Trophoblast cell (in vitro differentiated cells and primary cell): ENCODE measurements around the gene MTRF1.

Source experiments
- DNase-seq, 2 donors: peaks; one replicate each; pipeline ENCODE4 v3.0.0-alpha.2; 2016
- H2AFZ ChIP-seq: 2 replicates; pipeline ENCODE4 v1.6.1; 2013; ENCODE audit warnings: low read length, moderate library complexity, mild to moderate bottlenecking; ENCODE audit not compliant: insufficient read depth, poor library complexity
- H2AK5ac ChIP-seq: 2 replicates; pipeline ENCODE4 v1.6.1; 2013; ENCODE audit warnings: mild to moderate bottlenecking, low read length
- H2BK120ac ChIP-seq: 2 replicates; pipeline ENCODE4 v1.6.1; 2013; ENCODE audit warnings: low read length, mild to moderate bottlenecking, moderate library complexity; ENCODE audit not compliant: insufficient read depth, poor library complexity
- H2BK12ac ChIP-seq: 2 replicates; pipeline ENCODE4 v1.6.1; 2013; ENCODE audit warnings: mild to moderate bottlenecking, low read length, moderate library complexity
- H2BK5ac ChIP-seq: 2 replicates; pipeline ENCODE4 v1.6.1; 2013; ENCODE audit warnings: low read length, low read depth, moderate library complexity, mild to moderate bottlenecking; ENCODE audit not compliant: poor library complexity
- H3K14ac ChIP-seq: 2 replicates; pipeline ENCODE4 v1.6.1; 2013; ENCODE audit warnings: mild to moderate bottlenecking, low read length
- H3K18ac ChIP-seq: 2 replicates; pipeline ENCODE4 v1.6.1; 2013; ENCODE audit warnings: mild to moderate bottlenecking, low read length
- H3K23ac ChIP-seq: 2 replicates; pipeline ENCODE4 v1.6.1; 2013; ENCODE audit warnings: low read length
- H3K27ac ChIP-seq: 2 replicates; pipeline ENCODE4 v1.5.1; 2013; ENCODE audit warnings: low read depth, mild to moderate bottlenecking, inconsistent platforms, low read length, moderate library complexity
- H3K27me3 ChIP-seq: 2 replicates; pipeline ENCODE4 v1.6.1; 2013; ENCODE audit warnings: inconsistent platforms, mild to moderate bottlenecking, low read length, moderate library complexity; ENCODE audit not compliant: insufficient read depth
- H3K36me3 ChIP-seq, 2 experiments: 1 replicate in 1 of 2; 2 replicates in 1 of 2; pipeline ENCODE4 v1.6.1; 2013; ENCODE audit warnings: low read length in 2 of 2, mild to moderate bottlenecking in 2 of 2, moderate library complexity in 1 of 2; ENCODE audit not compliant: insufficient read depth in 2 of 2, control insufficient read depth in 1 of 2
- H3K4ac ChIP-seq: 2 replicates; pipeline ENCODE4 v1.6.1; 2013; ENCODE audit warnings: low read depth, mild to moderate bottlenecking, low read length, moderate library complexity
- H3K4me1 ChIP-seq, 2 experiments: 1 replicate in 1 of 2; 2 replicates in 1 of 2; pipeline ENCODE4 v1.6.1; 2013; ENCODE audit warnings: low read length in 2 of 2, mild to moderate bottlenecking in 2 of 2, moderate library complexity in 1 of 2; ENCODE audit not compliant: insufficient read depth in 2 of 2, control insufficient read depth in 1 of 2
- H3K4me2 ChIP-seq: 2 replicates; pipeline ENCODE4 v1.6.1; 2013; ENCODE audit warnings: inconsistent platforms, mild to moderate bottlenecking, low read length, moderate library complexity
- H3K4me3 ChIP-seq: 2 replicates; pipeline ENCODE4 v1.5.1; 2013; ENCODE audit warnings: mild to moderate bottlenecking, low read depth, low read length, inconsistent platforms
- H3K79me1 ChIP-seq: one replicate; pipeline ENCODE4 v1.6.1; 2013; ENCODE audit warnings: low read length
- H3K79me2 ChIP-seq: 2 replicates; pipeline ENCODE4 v1.6.1; 2013; ENCODE audit warnings: low read length, mild to moderate bottlenecking; ENCODE audit not compliant: control insufficient read depth, insufficient read depth, poor library complexity
- H3K9ac ChIP-seq: 2 replicates; pipeline ENCODE4 v1.6.1; 2013; ENCODE audit warnings: mild to moderate bottlenecking, low read length
- H3K9me3 ChIP-seq: 2 replicates; pipeline ENCODE4 v1.6.1; 2013; ENCODE audit warnings: low read depth, mild to moderate bottlenecking, control low read depth, inconsistent platforms, low read length; ENCODE audit not compliant: insufficient read depth
- H4K12ac ChIP-seq: 2 replicates; pipeline ENCODE4 v1.6.1; 2013; ENCODE audit warnings: low read depth, mild to moderate bottlenecking, low read length, moderate library complexity
- H4K8ac ChIP-seq: 2 replicates; pipeline ENCODE4 v1.6.1; 2013; ENCODE audit warnings: low read depth, mild to moderate bottlenecking, low read length, moderate library complexity
- H4K91ac ChIP-seq: one replicate; pipeline ENCODE4 v1.6.1; 2013; ENCODE audit warnings: low read depth, mild to moderate bottlenecking, low read length, moderate library complexity
- WGBS: extraction: QIAGEN DNeasy Blood & Tissue Kit; methylation state at CpG from one replicate; pipeline ENCODE4 v1.1.7; 2013; ENCODE audit warnings: missing lambda C conversion rate; ENCODE audit not compliant: insufficient read length, insufficient coverage; ENCODE audit errors: extremely low coverage; 5-methylcytosine and 5-hydroxymethylcytosine counted together

The MTRF1 gene

GRCh38 chr13:41231025-41231677, 32.2 kb downstream of the MTRF1 start:
- Histone ChIP-seq H3K9ac (no peak overlapping the region), H4K8ac (no peak overlapping the region), H3K27me3 (no peaks in the 10 kb centered on the region), H2BK12ac (no peak overlapping the region), H3K4me2 (no peak overlapping the region), H3K9me3 (no peaks in the 10 kb centered on the region), H2BK5ac (no peak overlapping the region), H3K4me3 (no peak overlapping the region), H2AK5ac (no peak overlapping the region), H3K79me1 (no peaks in the 10 kb centered on the region), H4K91ac (no peak overlapping the region), H3K36me3 (peaks cover 3 to 6% of the 10 kb centered on the region in 2 experiments), H3K23ac (no peak overlapping the region), H3K4me1 (no peaks in the 10 kb centered on the region), H4K12ac (no peak overlapping the region), H3K14ac (no peak overlapping the region), H2AFZ (no peak overlapping the region), H3K79me2 (no peaks in the 10 kb centered on the region), H3K4ac (no peak overlapping the region), H3K27ac (no peak overlapping the region), H2BK120ac (no peak overlapping the region), H3K18ac (no peak overlapping the region)
- no CpG with 5 or more reads among the region's 2 CpGs for WGBS
- DNase-seq = no peak

- DNase-seq = no peak
- H3K14ac ChIP-seq = no peak overlapping the region
- H4K8ac ChIP-seq = no peak overlapping the region
Observed at GRCh38 chr13:41229356-41229755, 34.0 kb downstream of the MTRF1 start.

GRCh38 chr13:41224113-41225110, 39.0 kb downstream of the MTRF1 start:
- WGBS = no CpG with 5 or more reads among the region's 7 CpGs
- Histone ChIP-seq H3K27ac (no peak overlapping the region), H3K4me3 (no peak overlapping the region), H2BK12ac (no peak overlapping the region), H2AFZ (no peak overlapping the region), H3K18ac (no peak overlapping the region), H3K9ac (no peak overlapping the region), H3K23ac (no peak overlapping the region), H4K91ac (no peak overlapping the region), H3K27me3 (no peaks in the 10 kb centered on the region), H3K14ac (no peak overlapping the region), H3K79me1 (no peaks in the 10 kb centered on the region), H3K4ac (no peak overlapping the region), H2BK5ac (no peak overlapping the region), H3K9me3 (no peaks in the 10 kb centered on the region), H3K4me1 (peaks cover 0 to 2% of the 10 kb centered on the region in 2 experiments), H3K79me2 (no peaks in the 10 kb centered on the region), H3K36me3 (peaks cover 2% of the 10 kb centered on the region in 2 experiments), H4K12ac (no peak overlapping the region), H4K8ac (no peak overlapping the region), H3K4me2 (no peak overlapping the region), H2AK5ac (no peak overlapping the region), H2BK120ac (no peak overlapping the region)
- peak in 1 of 2 donors; percentile 57 for DNase-seq

More at GRCh38 chr13:41229356-41229755, 34.0 kb downstream of the MTRF1 start:
- Histone ChIP-seq H3K27me3 (no peaks in the 10 kb centered on the region), H3K4ac (no peak overlapping the region), H4K12ac (no peak overlapping the region), H3K36me3 (peaks cover 3 to 6% of the 10 kb centered on the region in 2 experiments), H3K79me1 (no peaks in the 10 kb centered on the region), H2BK120ac (no peak overlapping the region), H2AK5ac (no peak overlapping the region), H3K4me3 (no peak overlapping the region), H3K27ac (no peak overlapping the region), H2BK12ac (no peak overlapping the region), H3K23ac (no peak overlapping the region), H3K9me3 (no peaks in the 10 kb centered on the region), H3K4me2 (no peak overlapping the region), H3K9ac (no peak overlapping the region), H3K4me1 (no peaks in the 10 kb centered on the region), H2AFZ (no peak overlapping the region), H3K18ac (no peak overlapping the region), H4K91ac (no peak overlapping the region), H3K79me2 (no peaks in the 10 kb centered on the region), H2BK5ac (no peak overlapping the region)

- no peak overlapping the region for H3K4me3 ChIP-seq
- H4K12ac ChIP-seq = no peak overlapping the region
Observed at GRCh38 chr13:41222259-41222852, 41.0 kb downstream of the MTRF1 start.

More at GRCh38 chr13:41222259-41222852, 41.0 kb downstream of the MTRF1 start:
- no peak overlapping the region for H4K91ac ChIP-seq
- no peaks in the 10 kb centered on the region for H3K9me3 ChIP-seq
- no peaks in the 10 kb centered on the region for H3K27me3 ChIP-seq
- no peak overlapping the region for H3K27ac ChIP-seq
- peaks cover 1 to 2% of the 10 kb centered on the region in 2 experiments for H3K36me3 ChIP-seq
- H3K4me2 ChIP-seq = no peak overlapping the region
- no peak overlapping the region for H2BK12ac ChIP-seq
- H3K4me1 ChIP-seq = peaks cover 0 to 2% of the 10 kb centered on the region in 2 experiments
- H4K8ac ChIP-seq = no peak overlapping the region
- no peak overlapping the region for H3K23ac ChIP-seq
- no peak overlapping the region for H3K14ac ChIP-seq
- H2AFZ ChIP-seq = no peak overlapping the region
- H2AK5ac ChIP-seq = no peak overlapping the region
- H3K18ac ChIP-seq = no peak overlapping the region
- no peak overlapping the region for H3K4ac ChIP-seq
- H3K9ac ChIP-seq = no peak overlapping the region
- H2BK5ac ChIP-seq = no peak overlapping the region
- DNase-seq = peak; percentile 52 to 84
- no peak overlapping the region for H2BK120ac ChIP-seq
- no CpG with 5 or more reads among the region's 6 CpGs for WGBS
- H3K79me2 ChIP-seq = no peaks in the 10 kb centered on the region
- H3K79me1 ChIP-seq = no peaks in the 10 kb centered on the region
